Astrocyte of the spinal cord (primary cell): ENCODE measurements around the gene RPS16.

ENCODE experiments used
- DNase-seq: peaks from one replicate; pipeline ENCODE4 v3.0.0; 2011; ENCODE audit warnings: low read depth, low spot score
- H3K4me3 ChIP-seq: 2 replicates; pipeline ENCODE4 v1.5.1; 2011; ENCODE audit warnings: low read depth, mild to moderate bottlenecking, low read length, moderate library complexity
- CTCF ChIP-seq: IDR thresholded peaks from 2 replicates; pipeline ENCODE4 v1.5.1; 2012; ENCODE audit warnings: low read depth, mild to moderate bottlenecking, low read length, inconsistent platforms
- in situ Hi-C: cut with HindIII; loops from 2 replicates; pipeline ENCODE4 v1.10.0; 2017; ENCODE audit warnings: low sequenced_read_pairs

Gene RPS16

GRCh38 chr19:39419003-39419402 is 16.7 kb downstream of the RPS16 start:
- H3K4me3 ChIP-seq, result no peak overlapping the region
- in situ Hi-C loops, result no loop called here
- TF ChIP-seq CTCF, result no peak
- no peak for DNase-seq

- no peak for TF ChIP-seq CTCF
- in situ Hi-C loops, result no loop called here
- DNase-seq, result no peak
- H3K4me3 ChIP-seq, result no peak overlapping the region
These were observed 18.1 kb downstream of the RPS16 start for GRCh38 chr19:39417463-39418181.

GRCh38 chr19:39416152-39417120 is 19.3 kb downstream of the RPS16 start:
- no peak for DNase-seq
- in situ Hi-C loops, result no loop called here
- no peak for TF ChIP-seq CTCF
- H3K4me3 ChIP-seq, result no peak overlapping the region

GRCh38 chr19:39415111-39416046 is 20.4 kb downstream of the RPS16 start:
- in situ Hi-C loops, result no loop called here
- no peak for DNase-seq
- no peak for TF ChIP-seq CTCF
- peak overlapping the region; percentile 97 for H3K4me3 ChIP-seq

- peak; percentile 42 for TF ChIP-seq CTCF
- in situ Hi-C loops, result no loop called here
- peak overlapping the region; percentile 97 for H3K4me3 ChIP-seq
- DNase-seq, result no peak
These were observed 21.7 kb downstream of the RPS16 start for GRCh38 chr19:39413911-39414608.
